ENCODE results near the gene TM4SF20.
"Not testable (repeated sequence)": the region's sequence is repeated elsewhere in the genome, so short reads cannot be mapped to it uniquely, and the experiment has no call there.

The TM4SF20 gene

GRCh38 chr2:227368574-227368973, 10.5 kb downstream of the TM4SF20 start:
- no peak for DNase-seq (ENCODE audit: low read depth in 2 of 2)
- no peak overlapping the region for H3K4me3 ChIP-seq (replicated peaks in 1 of 2; ENCODE audit: low read depth in 2 of 2, low read length in 2 of 2)
- no peak for TF ChIP-seq CTCF (IDR thresholded peaks at IDR 0.05; ENCODE audit: low read depth, low read length)

GRCh38 chr2:227367427-227367795, 11.7 kb downstream of the TM4SF20 start:
- DNase-seq (ENCODE audit: low read depth in 2 of 2): no peak
- no peak for TF ChIP-seq CTCF (IDR thresholded peaks at IDR 0.05; ENCODE audit: low read depth, low read length)
- no peak overlapping the region for H3K4me3 ChIP-seq (replicated peaks in 1 of 2; ENCODE audit: low read depth in 2 of 2, low read length in 2 of 2)

GRCh38 chr2:227366769-227367426, 12.2 kb downstream of the TM4SF20 start:
- TF ChIP-seq CTCF (IDR thresholded peaks at IDR 0.05; ENCODE audit: low read depth, low read length): no peak
- no peak overlapping the region for H3K4me3 ChIP-seq (replicated peaks in 1 of 2; ENCODE audit: low read depth in 2 of 2, low read length in 2 of 2)
- peak; percentile 95 for DNase-seq (ENCODE audit: low read depth in 2 of 2)

- H3K4me3 ChIP-seq (replicated peaks in 1 of 2; ENCODE audit: low read depth in 2 of 2, low read length in 2 of 2): no peak overlapping the region
- peak in 1 of 2 donors; percentile 49 for DNase-seq (ENCODE audit: low read depth in 2 of 2)
- no peak for TF ChIP-seq CTCF (IDR thresholded peaks at IDR 0.05; ENCODE audit: low read depth, low read length)
These were observed 13.3 kb downstream of the TM4SF20 start for GRCh38 chr2:227365833-227366232.

- peak; percentile 48 to 63 for DNase-seq (ENCODE audit: low read depth in 2 of 2)
- H3K4me3 ChIP-seq (replicated peaks in 1 of 2; ENCODE audit: low read depth in 2 of 2, low read length in 2 of 2): not testable (repeated sequence)
These were observed 14.4 kb downstream of the TM4SF20 start for GRCh38 chr2:227364585-227365263.

- no peak overlapping the region for H3K4me3 ChIP-seq (replicated peaks in 1 of 2; ENCODE audit: low read depth in 2 of 2, low read length in 2 of 2)
- TF ChIP-seq CTCF (IDR thresholded peaks at IDR 0.05; ENCODE audit: low read depth, low read length): peak; percentile 33
- DNase-seq (ENCODE audit: low read depth in 2 of 2): peak in 1 of 2 donors; percentile 52
These were observed 15.3 kb downstream of the TM4SF20 start for GRCh38 chr2:227363756-227364155.

- TF ChIP-seq CTCF (IDR thresholded peaks at IDR 0.05; ENCODE audit: low read depth, low read length): no peak
These were observed 18.8 kb downstream of the TM4SF20 start for GRCh38 chr2:227360351-227360750.

More at GRCh38 chr2:227360351-227360750, 18.8 kb downstream of the TM4SF20 start:
- no peak for DNase-seq (ENCODE audit: low read depth in 2 of 2)
- no peak overlapping the region for H3K4me3 ChIP-seq (replicated peaks in 1 of 2; ENCODE audit: low read depth in 2 of 2, low read length in 2 of 2)
